Smooth muscle cell of the brain vasculature (primary cell): ENCODE measurements around the gene RFLNA.
"Not testable (repeated sequence)": the region's sequence is repeated elsewhere in the genome, so short reads cannot be mapped to it uniquely, and the experiment has no call there.

Experiments used
- DNase-seq: peaks from one replicate; pipeline ENCODE4 v3.0.0-alpha.2; 2012; ENCODE audit warnings: low read depth, low spot score

Gene RFLNA

GRCh38 chr12:124282287-124282686, 12.6 kb upstream of the RFLNA start:
- no peak for DNase-seq

GRCh38 chr12:124283326-124283725, 11.6 kb upstream of the RFLNA start:
- no peak for DNase-seq

GRCh38 chr12:124284368-124284767, 10.5 kb upstream of the RFLNA start:
- DNase-seq = no peak

GRCh38 chr12:124286414-124286813, 8.5 kb upstream of the RFLNA start:
- DNase-seq = no peak

GRCh38 chr12:124286971-124287370, 7.9 kb upstream of the RFLNA start:
- no peak for DNase-seq

- no peak for DNase-seq
Measured at GRCh38 chr12:124289634-124290600, 5.0 kb upstream of the RFLNA start.

- no peak for DNase-seq
Measured at GRCh38 chr12:124292385-124292784, 2.5 kb upstream of the RFLNA start.

- no peak for DNase-seq
Measured at GRCh38 chr12:124293286-124294003, 1.4 kb upstream of the RFLNA start.

- DNase-seq = no peak
Measured at GRCh38 chr12:124295431-124296058, 652 bp downstream of the RFLNA start.

GRCh38 chr12:124296295-124296915, 1.5 kb downstream of the RFLNA start:
- DNase-seq = no peak

- no peak for DNase-seq
Measured at GRCh38 chr12:124296916-124297351, 2.0 kb downstream of the RFLNA start.

GRCh38 chr12:124297389-124297788, 2.5 kb downstream of the RFLNA start:
- DNase-seq = no peak

GRCh38 chr12:124297856-124298255, 3.0 kb downstream of the RFLNA start:
- DNase-seq = no peak

- DNase-seq = no peak
Measured at GRCh38 chr12:124298685-124299410, 4.0 kb downstream of the RFLNA start.

GRCh38 chr12:124299628-124300388, 4.9 kb downstream of the RFLNA start:
- no peak for DNase-seq

GRCh38 chr12:124300657-124301056, 5.8 kb downstream of the RFLNA start:
- not testable (repeated sequence) for DNase-seq

- no peak for DNase-seq
Measured at GRCh38 chr12:124301084-124301654, 6.3 kb downstream of the RFLNA start.

GRCh38 chr12:124302241-124302806, 7.4 kb downstream of the RFLNA start:
- no peak for DNase-seq

- no peak for DNase-seq
Measured at GRCh38 chr12:124302807-124303578, 8.1 kb downstream of the RFLNA start.
